Left forelimb (tissue), 1 donor: ENCODE measurements around the gene NUDCD3.
A peak's percentile ranks its signal among the peaks of the same experiment; 100 is the strongest.
"Not testable (repeated sequence)": the region's sequence is repeated elsewhere in the genome, so short reads cannot be mapped to it uniquely, and the experiment has no call there.

Source experiments
- DNase-seq: peaks from one replicate; pipeline ENCODE4 v3.0.0-alpha.2; 2018; ENCODE audit warnings: low spot score

NUDCD3 gene

DNA sequence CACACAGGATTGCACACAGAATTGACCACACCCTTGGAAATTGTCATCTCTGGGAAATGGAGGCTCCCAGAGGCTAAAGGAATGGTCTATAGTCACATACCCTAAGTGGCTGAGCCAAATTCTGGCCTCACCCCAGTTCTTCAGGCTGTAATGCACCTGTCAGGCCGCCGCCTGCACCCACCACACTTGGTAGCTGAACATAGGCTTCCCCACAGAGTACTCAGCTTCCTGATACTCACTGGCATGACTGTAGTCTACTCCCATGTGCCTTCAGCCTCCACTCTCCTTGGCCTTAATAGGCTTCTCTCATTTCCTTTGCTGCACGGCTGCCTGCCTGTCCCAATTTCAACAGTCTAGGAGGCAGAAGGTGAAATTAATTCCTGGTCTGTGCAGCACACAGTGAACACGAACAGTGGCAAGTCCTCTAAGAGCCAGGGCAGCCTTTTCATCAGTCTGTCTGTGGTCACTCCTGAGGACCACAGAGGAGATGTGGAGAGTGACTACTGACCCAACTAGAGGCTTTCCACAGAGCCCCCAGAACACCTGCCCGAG, 42.5 kb downstream of the NUDCD3 start:
- DNase-seq: no peak

DNA sequence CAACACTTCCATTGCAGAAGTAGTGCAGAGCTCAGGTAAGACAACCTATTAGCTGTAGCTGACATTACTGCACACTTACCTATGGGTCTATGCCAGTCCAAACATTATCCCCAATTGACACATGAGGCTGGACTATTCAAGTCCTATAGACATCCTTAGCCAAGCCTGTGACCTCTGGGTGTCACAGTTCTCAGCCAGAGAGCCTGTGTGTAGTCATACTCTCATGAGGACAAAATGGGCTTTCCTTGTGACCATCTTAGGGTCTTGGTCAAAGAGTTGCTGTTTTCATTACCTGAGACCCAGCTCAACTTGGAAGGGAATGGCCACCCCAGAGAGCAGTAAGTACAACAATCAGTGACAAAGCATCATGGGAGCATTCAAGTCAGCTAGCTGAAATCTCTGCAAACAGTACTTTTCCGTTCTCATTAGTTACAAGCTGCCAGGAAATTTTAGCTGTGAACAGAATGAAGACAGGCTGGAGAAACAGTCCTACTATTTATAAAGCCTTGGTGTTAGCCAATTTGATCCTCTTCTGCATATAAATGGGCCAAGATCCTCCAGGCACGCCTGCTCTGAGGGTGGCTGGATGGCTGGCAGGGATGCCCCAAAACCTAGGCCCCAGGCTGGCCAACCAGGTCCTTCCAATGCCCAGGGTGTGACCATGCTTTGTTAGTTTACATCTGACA, 44.3 kb downstream of the NUDCD3 start:
- no peak for DNase-seq

DNA sequence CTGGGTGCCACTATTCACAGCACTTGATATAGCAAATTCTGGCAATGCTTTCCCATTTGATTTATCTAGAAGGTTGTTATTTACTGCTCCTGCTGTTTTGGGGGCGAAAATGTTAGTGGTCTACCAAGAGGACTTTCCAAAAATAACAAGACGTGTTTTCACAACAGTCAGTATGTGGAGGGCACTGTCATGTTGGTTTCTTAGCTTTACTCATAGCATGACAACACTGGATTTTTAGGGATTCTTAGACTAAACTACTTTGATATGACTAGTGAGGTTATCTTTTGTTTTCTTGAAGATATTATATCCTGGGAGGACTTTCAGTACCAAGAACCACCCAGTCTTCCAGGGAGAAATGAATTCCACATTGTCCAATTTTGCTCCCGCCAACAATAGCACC, 49.4 kb downstream of the NUDCD3 start:
- DNase-seq: no peak

DNA sequence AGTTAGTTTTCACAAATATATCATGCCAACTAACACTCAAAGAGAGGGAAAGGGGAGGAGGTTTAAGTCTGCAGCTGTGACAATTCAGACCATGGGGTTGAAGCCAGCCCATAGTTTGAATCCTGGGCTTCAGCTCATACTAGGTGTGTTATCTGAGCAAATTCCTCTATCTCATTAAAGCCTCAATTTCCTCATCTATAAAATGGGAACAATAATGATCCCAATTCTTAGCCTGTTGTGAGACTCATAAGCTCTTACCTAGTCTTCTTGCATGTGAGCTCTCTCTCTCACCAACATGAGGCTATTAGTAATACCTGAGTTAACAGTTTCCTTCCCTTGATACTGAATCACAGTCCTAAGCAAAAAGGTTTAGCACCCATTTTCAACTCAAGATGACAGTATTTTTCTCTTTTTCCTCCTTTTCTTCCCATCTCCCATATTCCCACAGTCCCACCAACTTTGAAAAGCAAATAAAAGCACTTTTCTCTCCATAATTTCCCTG, 49.8 kb downstream of the NUDCD3 start:
- DNase-seq: no peak

DNA sequence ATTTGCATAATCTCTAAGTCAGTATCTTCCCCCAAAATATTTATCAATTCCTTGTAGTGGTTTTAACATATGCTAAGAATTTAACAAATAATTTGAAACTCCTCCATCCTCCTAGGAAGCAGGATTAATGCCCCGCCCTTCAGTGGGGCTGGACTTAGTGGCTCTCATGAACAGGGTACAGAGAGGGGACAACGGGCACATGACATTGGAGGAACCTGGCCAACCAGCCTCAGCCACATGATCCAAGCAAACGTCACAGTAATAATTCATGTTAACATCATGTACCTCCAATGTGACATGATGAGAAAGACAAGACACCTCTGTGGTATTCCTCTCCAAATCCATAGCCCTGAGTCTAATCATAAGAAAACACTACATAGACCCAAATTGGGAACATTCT, 50.5 kb downstream of the NUDCD3 start:
- DNase-seq: no peak

DNA sequence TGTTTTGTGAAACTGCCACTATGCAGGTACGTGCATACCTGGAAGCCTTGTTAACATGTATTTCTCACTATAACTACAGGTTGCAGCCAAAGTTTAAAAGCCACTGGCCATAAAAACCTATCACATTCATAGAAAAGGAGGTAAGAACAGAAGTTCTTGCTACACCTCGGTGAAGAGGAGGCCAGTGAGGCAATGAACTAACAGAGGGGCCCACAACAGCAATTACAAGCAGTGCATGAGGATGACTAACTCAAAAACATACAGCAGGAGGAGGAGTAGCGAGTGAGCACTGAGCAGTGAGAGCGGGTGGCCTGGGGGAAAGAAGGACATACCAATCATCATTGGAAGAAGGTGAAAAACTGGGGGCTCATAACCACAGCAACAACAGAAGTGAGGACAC, 51.6 kb downstream of the NUDCD3 start:
- no peak for DNase-seq

DNA sequence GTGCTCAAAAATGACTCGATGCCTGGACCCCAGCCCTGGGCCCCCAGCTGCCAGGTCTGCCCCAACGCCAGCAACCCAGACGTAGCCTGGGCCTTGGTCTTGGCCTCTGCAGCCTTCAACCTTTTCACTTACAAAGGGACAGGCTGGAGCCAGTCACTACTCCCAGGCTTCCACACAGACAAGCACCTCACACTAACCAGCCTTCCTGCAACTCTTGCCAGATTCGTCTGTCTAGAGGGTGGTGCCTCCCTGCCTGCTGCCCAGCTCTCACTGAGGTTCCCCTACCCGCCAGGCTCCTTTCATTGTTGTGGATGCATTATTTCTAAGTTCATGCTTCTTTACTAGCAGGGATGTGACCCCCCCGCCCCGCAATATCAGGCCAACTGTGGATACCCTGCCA, 56.3 kb downstream of the NUDCD3 start:
- DNase-seq: no peak

DNA sequence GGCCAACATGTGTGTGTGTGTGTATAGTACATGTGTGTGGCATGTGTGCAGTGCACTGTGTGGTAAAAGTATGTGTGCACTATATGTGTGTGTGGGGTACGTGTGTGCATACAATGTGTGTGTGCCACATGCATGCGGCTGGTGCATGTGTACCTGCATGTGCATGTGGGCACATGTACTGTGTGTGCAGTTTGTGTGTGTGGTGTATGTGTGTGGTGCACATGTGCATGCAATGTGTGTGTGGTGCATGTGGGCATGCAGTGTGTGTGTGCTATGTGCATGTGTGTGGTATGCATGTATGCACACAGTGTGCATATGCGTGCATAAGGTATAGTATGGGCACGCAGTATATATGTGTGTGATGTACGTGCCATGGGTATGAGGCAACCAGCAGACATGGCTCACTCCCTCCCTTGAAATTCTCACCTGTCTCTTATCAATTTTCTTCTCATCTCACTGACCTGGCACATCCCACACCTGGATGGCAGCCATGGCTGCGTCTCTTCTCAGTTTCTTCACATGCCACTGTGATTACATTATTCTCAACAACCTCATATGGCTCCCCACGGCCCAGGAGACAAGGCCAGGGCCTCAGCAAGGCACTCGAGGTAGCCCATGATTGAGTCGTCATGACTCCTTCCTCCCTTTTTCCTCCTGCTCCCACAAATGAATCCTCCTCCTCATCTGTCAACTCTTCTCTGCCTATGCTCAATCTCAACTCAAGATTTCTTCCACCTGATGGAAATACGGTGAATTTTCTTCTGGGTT, 57.0 kb downstream of the NUDCD3 start:
- DNase-seq: no peak

DNA sequence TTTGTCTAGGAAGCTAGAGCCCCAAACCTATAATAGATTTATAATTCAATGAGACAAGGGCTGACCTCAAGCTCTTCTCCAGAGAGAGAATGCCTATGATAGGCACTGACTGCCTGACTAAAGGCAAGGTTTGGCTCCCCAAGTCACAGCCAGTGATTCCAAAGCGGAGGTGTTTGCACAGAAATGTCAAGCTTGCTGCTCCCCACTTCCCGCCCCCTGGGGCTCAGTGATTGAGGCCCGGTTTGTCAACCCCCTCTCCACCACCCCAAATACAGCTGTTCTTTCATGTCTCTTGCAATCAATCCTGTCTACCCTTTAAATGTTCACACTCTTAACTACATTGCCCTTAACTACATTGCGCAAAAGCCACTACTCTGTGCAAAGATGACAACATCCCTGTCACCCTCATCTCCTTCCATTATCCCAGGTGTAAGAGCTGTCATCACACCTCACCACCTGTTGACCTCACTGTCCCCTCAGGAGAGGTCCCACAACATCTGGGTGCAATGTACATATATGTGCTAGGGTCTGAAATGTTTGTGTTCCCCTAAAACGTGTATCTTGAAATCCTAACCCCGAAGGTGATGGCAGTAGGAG, 58.0 kb downstream of the NUDCD3 start:
- DNase-seq: no peak

DNA sequence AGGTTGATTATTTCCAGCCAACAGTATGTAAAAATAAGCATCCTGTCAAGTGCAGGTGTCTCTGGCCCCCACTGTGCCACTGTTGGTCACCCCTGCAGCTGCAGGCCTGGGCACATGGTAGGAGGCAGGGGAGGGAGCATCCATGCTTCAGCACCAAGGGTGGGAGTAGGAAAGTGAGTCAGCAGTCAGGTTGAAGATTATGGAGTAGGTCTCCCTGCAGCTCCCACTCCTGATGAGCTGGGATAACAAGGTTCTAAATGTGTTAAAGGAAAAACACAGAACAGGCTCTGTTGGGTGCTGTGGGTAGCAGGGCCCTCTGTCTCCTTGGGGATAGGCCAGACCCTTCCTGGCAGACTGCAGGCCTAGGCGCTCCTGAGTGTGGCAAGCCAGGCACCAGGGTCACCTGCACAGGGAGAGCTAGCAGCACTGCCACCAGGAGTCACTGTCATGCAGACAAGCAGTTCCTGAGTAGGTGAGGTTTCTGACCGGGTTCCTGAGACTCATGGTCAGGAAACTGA, 59.3 kb downstream of the NUDCD3 start:
- DNase-seq: no peak

DNA sequence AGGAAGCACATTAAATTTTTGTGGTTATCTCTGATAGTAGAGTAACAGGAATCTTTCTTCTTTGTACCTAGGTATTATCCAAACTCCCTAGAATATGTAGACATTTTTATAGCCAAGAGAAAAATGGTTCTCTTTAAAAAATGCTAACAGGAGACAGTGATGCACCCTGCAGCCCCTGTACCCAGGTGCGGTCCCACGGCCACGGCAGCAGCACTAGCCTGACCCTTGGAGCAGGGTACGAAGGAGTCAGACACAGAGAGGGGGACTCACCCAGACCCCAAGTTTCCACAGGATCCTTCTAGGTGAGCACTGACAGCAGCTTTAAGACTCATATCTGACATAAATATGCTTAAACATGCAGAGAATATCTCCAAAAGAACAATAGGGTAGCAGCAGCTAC, 60.4 kb downstream of the NUDCD3 start:
- no peak for DNase-seq

DNA sequence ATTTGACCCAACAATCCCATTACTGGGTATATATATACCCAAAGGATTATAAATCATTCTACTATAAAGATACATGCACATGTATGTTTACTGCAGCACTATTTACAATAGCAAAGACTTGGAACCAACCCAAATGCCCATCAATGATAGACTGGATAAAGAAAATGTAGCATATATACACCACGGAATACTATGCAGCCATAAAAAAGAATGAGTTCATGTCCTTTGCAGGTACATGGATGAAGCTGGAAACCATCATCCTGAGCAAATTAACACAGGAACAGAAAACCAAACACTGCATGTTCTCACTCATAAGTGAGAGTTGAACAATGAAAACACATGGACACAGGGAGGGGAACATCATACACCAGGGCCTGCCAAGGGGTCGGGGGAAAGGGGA, 65.7 kb downstream of the NUDCD3 start:
- DNase-seq: not testable (repeated sequence)

DNA sequence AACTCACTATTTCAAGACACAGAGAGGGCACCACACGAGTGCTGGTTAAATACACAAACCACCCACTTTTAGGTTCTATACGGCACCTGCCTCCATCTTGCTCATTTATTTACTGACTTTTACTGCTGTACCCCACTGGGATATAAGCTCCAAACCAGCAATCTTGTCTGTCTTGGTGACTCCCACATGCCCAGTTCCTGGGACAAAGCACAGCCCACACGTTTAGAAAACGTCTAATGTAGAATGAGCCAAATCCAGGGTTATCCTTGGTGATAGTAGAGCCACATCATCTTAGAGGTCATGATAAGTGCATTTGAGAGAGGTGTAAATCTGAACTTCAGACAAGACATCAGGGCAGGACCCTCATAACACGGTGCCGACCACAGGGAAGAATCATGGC, 73.5 kb downstream of the NUDCD3 start:
- DNase-seq: no peak

DNA sequence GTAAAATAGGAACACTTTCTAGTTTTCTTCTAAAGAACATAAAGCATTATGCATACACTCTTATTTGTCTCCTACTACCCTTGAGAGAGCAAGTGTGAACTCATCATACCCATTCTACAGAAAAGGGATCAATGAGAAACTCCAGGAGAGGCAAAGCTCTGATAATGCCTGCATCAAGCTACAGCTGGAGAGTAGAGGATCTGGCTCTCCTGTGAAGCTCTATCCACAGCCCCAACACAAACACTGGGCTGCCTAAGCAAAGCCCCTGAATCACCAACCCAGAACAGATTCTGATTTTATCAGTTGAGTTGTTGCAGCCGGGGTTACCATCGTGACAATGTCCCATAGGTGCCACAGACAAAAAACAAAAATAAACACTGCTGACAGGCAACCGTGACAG, 74.9 kb downstream of the NUDCD3 start:
- DNase-seq: no peak

DNA sequence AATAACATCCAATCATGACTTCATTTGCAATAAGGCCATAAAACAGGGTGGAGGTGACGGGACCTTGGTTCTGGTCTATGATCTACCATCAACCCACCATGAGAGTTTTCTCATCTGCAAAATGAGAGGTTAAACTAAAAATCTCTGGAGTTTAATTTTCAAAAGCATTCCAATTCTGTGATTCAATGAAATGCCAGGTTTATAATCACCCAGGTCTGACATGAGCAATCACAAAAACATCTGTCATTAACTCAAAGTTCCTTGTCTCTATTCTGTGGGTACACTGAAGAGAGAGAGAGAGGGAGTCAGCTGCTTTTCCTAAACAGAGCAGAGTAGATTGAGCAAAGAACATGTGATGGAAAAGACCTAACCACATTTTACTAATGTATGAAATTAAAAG, 75.4 kb downstream of the NUDCD3 start:
- DNase-seq: no peak

DNA sequence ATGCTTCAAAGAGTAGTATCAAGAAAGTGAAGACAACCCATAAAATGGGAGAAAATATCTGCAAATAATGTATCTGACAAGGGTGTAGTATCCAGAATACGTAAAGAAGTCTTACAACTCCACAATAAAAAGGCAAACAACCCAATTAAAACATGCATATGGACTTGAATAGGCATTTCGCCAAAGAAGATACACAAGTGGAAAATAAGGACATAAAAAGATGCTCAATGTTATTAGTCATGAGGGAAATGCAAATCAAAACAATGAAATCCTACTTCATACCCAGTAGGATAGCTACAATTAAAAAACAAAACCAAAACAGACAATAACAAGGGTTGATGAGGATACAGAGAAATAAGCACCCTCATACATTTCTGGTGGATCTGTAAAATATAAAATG, 79.2 kb downstream of the NUDCD3 start:
- no peak for DNase-seq

DNA sequence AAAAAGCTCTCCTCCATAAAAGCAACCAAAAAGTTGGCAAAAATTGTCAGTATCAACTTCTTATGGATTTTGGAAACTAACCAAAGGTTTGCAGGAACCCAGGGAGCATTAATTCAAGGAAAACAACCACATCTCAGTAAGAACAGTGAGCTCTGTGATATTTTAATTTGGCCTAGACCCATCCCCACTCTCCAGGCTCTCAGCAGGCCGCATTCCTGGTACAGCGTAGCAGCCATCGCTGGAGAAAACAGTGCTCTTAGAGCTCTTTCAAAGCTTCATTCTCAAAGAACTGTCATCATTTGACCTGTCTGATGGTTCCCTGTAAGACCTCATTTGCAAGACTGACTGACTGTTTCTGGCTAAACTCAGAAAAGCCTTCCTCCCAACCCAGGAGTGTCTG, 81.9 kb downstream of the NUDCD3 start:
- DNase-seq: no peak

DNA sequence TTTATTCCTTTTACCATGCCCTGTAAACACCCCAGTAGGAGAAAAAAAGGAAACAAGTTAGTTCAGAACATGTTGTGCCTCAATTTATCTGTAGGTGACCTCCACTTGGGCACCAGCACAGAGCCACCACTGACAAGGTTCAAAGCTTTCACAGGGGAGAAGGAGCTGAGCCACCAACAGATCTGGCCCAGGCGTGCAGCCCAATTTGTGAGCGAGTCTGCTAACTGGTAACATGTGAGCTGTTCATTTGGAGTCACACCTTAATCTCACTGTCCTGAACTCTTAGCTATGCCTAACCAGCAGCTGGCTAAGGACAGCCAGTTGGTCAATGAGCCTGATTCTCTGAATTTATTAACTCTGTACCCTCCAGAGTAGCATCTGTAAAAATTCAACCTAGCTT, 86.7 kb downstream of the NUDCD3 start:
- no peak for DNase-seq

DNA sequence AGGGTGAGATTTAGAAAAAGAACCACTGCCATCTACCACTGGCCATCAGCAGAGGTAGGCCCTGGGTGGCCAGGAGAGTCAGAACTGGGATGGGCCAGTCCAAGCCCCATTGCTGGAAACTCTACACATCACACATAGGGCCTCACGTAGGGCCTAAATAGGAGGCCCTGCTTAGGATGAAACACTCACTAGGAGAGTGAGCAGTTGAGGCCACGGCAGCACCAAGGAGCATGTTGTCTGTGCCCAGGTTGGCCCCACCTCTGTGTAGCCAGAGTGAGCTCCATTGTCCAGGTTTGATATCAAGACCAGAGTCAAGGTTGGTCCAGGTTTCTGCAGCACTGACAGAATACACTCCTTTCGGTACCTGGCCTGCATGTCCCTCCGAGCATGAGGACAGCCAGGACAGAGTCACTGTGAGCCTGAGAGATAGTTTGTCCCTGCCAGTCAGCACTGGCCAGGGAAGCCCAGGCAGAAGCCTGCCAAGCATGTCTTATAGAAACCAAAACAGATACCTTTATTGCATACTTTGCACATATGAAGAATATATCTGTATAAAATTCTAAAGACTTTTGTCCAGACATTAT, 87.2 kb downstream of the NUDCD3 start:
- no peak for DNase-seq

DNA sequence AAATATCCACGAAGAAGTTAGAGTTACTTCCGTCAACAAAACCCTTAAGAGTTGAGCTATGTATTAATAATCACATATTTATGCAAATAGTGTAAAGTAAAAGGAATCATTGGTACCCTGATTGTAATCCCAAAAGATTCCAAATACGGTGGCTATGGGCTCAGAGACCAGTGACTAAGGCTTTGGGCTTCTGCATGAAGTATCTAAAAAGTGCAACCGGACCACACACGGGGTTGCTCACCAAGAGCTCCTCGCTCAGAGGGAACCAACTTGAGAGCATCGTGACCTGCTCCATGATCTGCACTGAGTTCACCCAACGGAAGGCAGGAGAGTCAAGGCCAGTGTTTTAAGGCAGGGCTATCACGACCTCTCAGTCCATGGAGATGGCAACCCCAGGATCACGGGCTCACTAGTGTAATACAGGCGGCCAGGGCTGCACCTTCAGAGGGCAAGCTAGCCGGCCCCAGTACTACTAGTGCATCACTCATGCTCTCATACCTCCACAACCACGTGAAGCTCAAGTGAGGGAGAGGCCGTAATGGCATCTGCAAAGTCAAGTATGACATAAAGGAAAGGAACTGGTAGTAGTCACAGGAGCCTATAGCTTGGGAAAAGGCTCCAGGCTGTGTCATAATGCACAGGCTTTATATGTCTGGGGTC, 87.9 kb downstream of the NUDCD3 start:
- peak; percentile 60 for DNase-seq

DNA sequence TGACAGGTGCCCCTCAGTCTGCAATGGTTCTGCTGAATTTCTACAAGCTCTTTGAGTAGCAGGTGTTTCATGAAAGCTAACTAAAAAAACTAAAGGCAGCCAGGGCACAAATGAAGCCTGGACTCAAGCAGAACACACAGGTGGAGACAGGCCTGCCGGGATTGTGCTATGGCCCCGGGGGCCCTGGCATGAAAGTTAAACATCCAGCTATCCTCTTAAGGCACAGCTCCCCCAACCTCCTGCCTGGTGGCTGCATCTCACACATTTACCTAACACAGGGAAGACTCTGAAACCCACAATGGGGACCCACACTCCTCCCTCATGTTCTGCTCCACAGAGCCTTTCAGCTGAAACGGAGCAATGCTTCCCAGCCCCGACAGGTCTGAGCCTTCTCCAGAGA, 88.8 kb downstream of the NUDCD3 start:
- peak; percentile 22 for DNase-seq

DNA sequence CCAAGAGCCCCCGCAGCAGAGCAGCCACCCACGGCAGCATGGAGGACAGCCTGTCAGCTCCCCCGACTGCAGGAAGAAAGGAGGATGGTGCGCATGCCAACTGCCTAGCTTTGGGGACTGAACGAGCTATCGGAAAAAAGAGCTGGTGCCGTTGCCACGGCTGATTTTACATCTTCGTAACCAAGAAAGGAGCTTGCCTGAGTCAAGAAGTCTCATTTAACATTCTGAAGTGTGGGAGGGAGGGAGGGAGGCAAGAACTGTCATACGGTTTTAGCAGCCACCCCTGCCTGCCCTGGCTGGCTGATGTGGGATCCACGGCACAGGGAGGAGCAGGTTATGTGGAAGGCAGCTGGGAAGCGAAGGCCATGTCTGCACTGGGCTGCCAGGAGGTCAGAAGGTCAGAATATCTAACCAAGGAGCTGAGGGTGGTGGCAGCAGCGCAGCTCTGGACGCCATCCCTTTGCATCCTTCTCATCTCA, 90.4 kb downstream of the NUDCD3 start:
- DNase-seq: peak; percentile 57
